ENCODE results near the gene CASP12.

The CASP12 gene

GRCh38 chr11:104841185-104841584 is 57.1 kb downstream of the CASP12 start:
- in situ Hi-C loops (cut with HindIII; ENCODE audit: low sequenced_read_pairs) = no loop called here

GRCh38 chr11:104837969-104838639 is 60.2 kb downstream of the CASP12 start:
- in situ Hi-C loops (cut with HindIII; ENCODE audit: low sequenced_read_pairs) = no loop called here

GRCh38 chr11:104836691-104837090 is 61.6 kb downstream of the CASP12 start:
- in situ Hi-C loops (cut with HindIII; ENCODE audit: low sequenced_read_pairs) = no loop called here
